HepG2 (cell line): ENCODE results near the gene MEIOC. TPM values are rescaled to one million over a fixed set of nuclear protein-coding genes. Genes with fewer than 3 reads are reported as not detected.

Source experiments
- CHCHD3 ChIP-seq: sonication (generic); formaldehyde crosslinking; IDR thresholded peaks from 2 replicates; pipeline ENCODE4 v1.8.0; 2022; ENCODE audit warnings: mild to moderate bottlenecking, missing genetic modification reagents, moderate library complexity
- DPF2 ChIP-seq: sonication (generic); formaldehyde crosslinking; IDR thresholded peaks from 2 replicates; pipeline ENCODE4 v1.4.0; 2020; ENCODE audit warnings: mild to moderate bottlenecking, low read depth, missing genetic modification reagents, borderline replicate concordance
- FOXC1 ChIP-seq: sonication (generic); formaldehyde crosslinking; IDR thresholded peaks from 2 replicates; pipeline ENCODE4 v1.8.0; 2022; ENCODE audit warnings: mild to moderate bottlenecking, missing genetic modification reagents, borderline replicate concordance
- MAFG ChIP-seq: sonication (generic); formaldehyde crosslinking; IDR thresholded peaks from 2 replicates; pipeline ENCODE4 v1.5.1; 2020; ENCODE audit warnings: mild to moderate bottlenecking, missing genetic modification reagents
- MEF2D ChIP-seq: sonication (generic); formaldehyde crosslinking; IDR thresholded peaks from 2 replicates; pipeline ENCODE4 v1.5.1; 2020; ENCODE audit warnings: mild to moderate bottlenecking, missing genetic modification reagents
- NFE2L2 ChIP-seq: fragments of 150-350 bp; IDR thresholded peaks from 2 replicates; pipeline ENCODE4 v1.6.1; 2014; ENCODE audit warnings: low read length
- NR2F6 ChIP-seq, 2 experiments: IDR thresholded peaks; 2 replicates each; pipeline ENCODE4 v1.6.1; 2016; ENCODE audit warnings: antibody characterized with exemption in 1 of 2, mild to moderate bottlenecking in 1 of 2
- SKIL ChIP-seq: sonication (generic); formaldehyde crosslinking; IDR thresholded peaks from 2 replicates; pipeline ENCODE4 v1.8.0; 2022; ENCODE audit warnings: missing genetic modification reagents, mild to moderate bottlenecking, moderate library complexity, borderline replicate concordance
- SPEN ChIP-seq: sonication (generic); formaldehyde crosslinking; IDR thresholded peaks from 2 replicates; pipeline ENCODE4 v1.5.1; 2020; ENCODE audit warnings: low read depth, mild to moderate bottlenecking, missing genetic modification reagents
- TBX3 ChIP-seq: fragments of 450-650 bp; IDR thresholded peaks from 2 replicates; pipeline ENCODE4 v1.6.1; 2017; ENCODE audit warnings: antibody characterized with exemption, mild to moderate bottlenecking, inconsistent platforms, borderline replicate concordance
- ZFX ChIP-seq: sonication (generic); formaldehyde crosslinking; IDR thresholded peaks from 2 replicates; pipeline ENCODE4 v1.4.0; 2020; ENCODE audit warnings: mild to moderate bottlenecking, low read depth, missing genetic modification reagents, moderate library complexity
- ZNF224 ChIP-seq: sonication (generic); formaldehyde crosslinking; IDR thresholded peaks from 2 replicates; pipeline ENCODE4 v1.5.0; 2020; ENCODE audit warnings: mild to moderate bottlenecking, missing genetic modification reagents
- ZNF234 ChIP-seq: sonication (generic); formaldehyde crosslinking; conservative IDR thresholded peaks from 2 replicates; pipeline ENCODE4 v1.5.1; 2020; ENCODE audit warnings: mild to moderate bottlenecking, missing genetic modification reagents
- ZNF263 ChIP-seq: sonication (generic); formaldehyde crosslinking; IDR thresholded peaks from 2 replicates; pipeline ENCODE4 v1.4.0; 2020; ENCODE audit warnings: missing genetic modification reagents
- ZNF546 ChIP-seq: sonication (generic); formaldehyde crosslinking; conservative IDR thresholded peaks from 2 replicates; pipeline ENCODE4 v1.8.1; 2023; ENCODE audit warnings: mild to moderate bottlenecking, missing genetic modification reagents
- ZNF564 ChIP-seq: sonication (generic); formaldehyde crosslinking; IDR thresholded peaks from 2 replicates; pipeline ENCODE4 v1.8.1; 2023; ENCODE audit warnings: mild to moderate bottlenecking, missing genetic modification reagents
- ZNF589 ChIP-seq: sonication (generic); formaldehyde crosslinking; conservative IDR thresholded peaks from 2 replicates; pipeline ENCODE4 v1.8.0; 2022; ENCODE audit warnings: mild to moderate bottlenecking, moderate library complexity, missing genetic modification reagents
- ZNF614 ChIP-seq: IDR thresholded peaks from 2 replicates; pipeline ENCODE4 v1.6.1; 2018; ENCODE audit warnings: missing biosample characterization, missing genetic modification reagents, inconsistent platforms, borderline replicate concordance
- ZNF616 ChIP-seq: sonication (generic); formaldehyde crosslinking; IDR thresholded peaks from 2 replicates; pipeline ENCODE4 v1.5.0; 2020; ENCODE audit warnings: low read depth, mild to moderate bottlenecking, missing genetic modification reagents
- ZNF891 ChIP-seq: sonication (generic); formaldehyde crosslinking; IDR thresholded peaks from 2 replicates; pipeline ENCODE4 v1.5.0; 2020; ENCODE audit warnings: mild to moderate bottlenecking, missing genetic modification reagents
- polyA plus RNA-seq, 8 experiments: library from polyadenylated mRNA; depleted of rRNA in 3 of 8; stranded (reverse) in 7 of 8; unstranded in 1 of 8; fragments of >200 nt; fragmentation: Illumina TruSeq in 4 of 8; extraction: Trizol in 4 of 8; gene quantifications; 2 replicates each; pipeline versions ENCODE4 v1.2.1 to v1.2.3, GENCODE V29; 2011 to 2016; ENCODE audit warnings: low read depth in 4 of 8, missing spikeins in 1 of 8, mixed read lengths in 1 of 8; ENCODE audit not compliant: insufficient read depth in 1 of 8
- total RNA-seq, 5 experiments: library from RNA; depleted of rRNA; stranded (reverse); fragments of >200 nt; fragmentation: Illumina TruSeq; extraction: Trizol; gene quantifications; 2 replicates each; pipeline ENCODE4 v1.2.3, GENCODE V29; 2016; ENCODE audit warnings: low read depth in 1 of 5
- TF ChIP-seq, protein P1 (sequence below): sonication (generic); formaldehyde crosslinking; IDR thresholded peaks from 2 replicates; pipeline ENCODE4 v1.4.0; 2020; ENCODE audit warnings: mild to moderate bottlenecking, low read depth, missing genetic modification reagents
- TF ChIP-seq, protein P2 (sequence below): sonication (generic); formaldehyde crosslinking; IDR thresholded peaks from 2 replicates; pipeline ENCODE4 v1.5.0; 2020; ENCODE audit warnings: missing genetic modification reagents
- TF ChIP-seq, protein P3 (sequence below): IDR thresholded peaks from 2 replicates; pipeline ENCODE4 v1.6.1; 2016; ENCODE audit warnings: low read depth, borderline replicate concordance

The MEIOC gene
- total and polyA plus RNA-seq, 2 of the 13 experiments (the other 11 are each of a cell fraction or from before 2014, with no cell fraction given): 0.04 to 0.15 TPM

GRCh38 chr17:44708401-44709263, 52.4 kb downstream of the MEIOC start, which contains the start of gene DBF4B (continued):
- TF ChIP-seq TBX3 (0 out of 2 replicates have a peak, but pooled peaks have one; percentile 8), ZNF589 (CRISPR knock-in tag) (peak; percentile 93; the same call in 1 of the 2 replicates), SPEN (peak; percentile 77; the same call in 1 of the 2 replicates), MAFG (no peak), ZNF891 (CRISPR knock-in tag) (peak; percentile 93), ZFX (CRISPR knock-in tag) (peak; percentile 88), MEF2D (peak; percentile 74), NR2F6 (IDR thresholded peaks at IDR 0.05) (peak; percentile 58), NR2F6 (CRISPR knock-in tag; IDR thresholded peaks at IDR 0.05) (peak; percentile 52; the same call in 1 of the 2 replicates), ZNF234 (no peak), NFE2L2 (no peak), FOXC1 (CRISPR knock-in tag) (no peak; the same call in 1 of the 2 replicates), CHCHD3 (CRISPR knock-in tag) (0 out of 2 replicates have a peak, but pooled peaks have one; percentile 79), ZNF224 (CRISPR knock-in tag) (peak; percentile 71; the same call in 1 of the 2 replicates), SKIL (CRISPR knock-in tag) (0 out of 2 replicates have a peak, but pooled peaks have one; percentile 37), ZNF616 (CRISPR knock-in tag) (no peak), DPF2 (CRISPR knock-in tag) (no peak), ZNF546 (CRISPR knock-in tag) (0 out of 2 replicates have a peak, but pooled peaks have one; percentile 33), ZNF614 (CRISPR knock-in tag) (peak; percentile 90; the same call in 1 of the 2 replicates), ZNF263 (CRISPR knock-in tag) (no peak), ZNF564 (CRISPR knock-in tag) (no peak)
- TF ChIP-seq, protein P1, sequence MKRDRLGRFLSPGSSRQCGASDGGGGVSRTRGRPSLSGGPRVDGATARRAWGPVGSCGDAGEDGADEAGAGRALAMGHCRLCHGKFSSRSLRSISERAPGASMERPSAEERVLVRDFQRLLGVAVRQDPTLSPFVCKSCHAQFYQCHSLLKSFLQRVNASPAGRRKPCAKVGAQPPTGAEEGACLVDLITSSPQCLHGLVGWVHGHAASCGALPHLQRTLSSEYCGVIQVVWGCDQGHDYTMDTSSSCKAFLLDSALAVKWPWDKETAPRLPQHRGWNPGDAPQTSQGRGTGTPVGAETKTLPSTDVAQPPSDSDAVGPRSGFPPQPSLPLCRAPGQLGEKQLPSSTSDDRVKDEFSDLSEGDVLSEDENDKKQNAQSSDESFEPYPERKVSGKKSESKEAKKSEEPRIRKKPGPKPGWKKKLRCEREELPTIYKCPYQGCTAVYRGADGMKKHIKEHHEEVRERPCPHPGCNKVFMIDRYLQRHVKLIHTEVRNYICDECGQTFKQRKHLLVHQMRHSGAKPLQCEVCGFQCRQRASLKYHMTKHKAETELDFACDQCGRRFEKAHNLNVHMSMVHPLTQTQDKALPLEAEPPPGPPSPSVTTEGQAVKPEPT: peak; percentile 89
- TF ChIP-seq, protein P2, sequence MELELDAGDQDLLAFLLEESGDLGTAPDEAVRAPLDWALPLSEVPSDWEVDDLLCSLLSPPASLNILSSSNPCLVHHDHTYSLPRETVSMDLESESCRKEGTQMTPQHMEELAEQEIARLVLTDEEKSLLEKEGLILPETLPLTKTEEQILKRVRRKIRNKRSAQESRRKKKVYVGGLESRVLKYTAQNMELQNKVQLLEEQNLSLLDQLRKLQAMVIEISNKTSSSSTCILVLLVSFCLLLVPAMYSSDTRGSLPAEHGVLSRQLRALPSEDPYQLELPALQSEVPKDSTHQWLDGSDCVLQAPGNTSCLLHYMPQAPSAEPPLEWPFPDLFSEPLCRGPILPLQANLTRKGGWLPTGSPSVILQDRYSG (CRISPR knock-in tag): peak; percentile 1; the same call in 1 of the 2 replicates
- TF ChIP-seq, protein P3, sequence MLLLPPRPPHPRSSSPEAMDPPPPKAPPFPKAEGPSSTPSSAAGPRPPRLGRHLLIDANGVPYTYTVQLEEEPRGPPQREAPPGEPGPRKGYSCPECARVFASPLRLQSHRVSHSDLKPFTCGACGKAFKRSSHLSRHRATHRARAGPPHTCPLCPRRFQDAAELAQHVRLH (CRISPR knock-in tag): peak; percentile 83; the same call in 1 of the 2 replicates
